Stimulated activated CD4-positive, alpha-beta T cell treated with anti-CD3 and anti-CD28 coated beads, TNF-alpha, amount 100 ng/mL, for 1 hour (primary cell): ENCODE measurements around the gene PLA2G12A.
A peak's percentile ranks its signal among the peaks of the same experiment; 100 is the strongest.

ENCODE experiments used
- DNase-seq, 3 donors: peaks; one replicate each; pipeline ENCODE4 v3.0.0-alpha.2; 2020; ENCODE audit warnings: low read depth in 3 of 3, low spot score in 1 of 3

Gene PLA2G12A

GRCh38 chr4:109729117-109729717 lies 653 bp downstream of the PLA2G12A start:
- no peak for DNase-seq

GRCh38 chr4:109728385-109728784 lies 1.5 kb downstream of the PLA2G12A start:
- no peak for DNase-seq

GRCh38 chr4:109723110-109723509 lies 6.8 kb downstream of the PLA2G12A start:
- DNase-seq: no peak

- no peak for DNase-seq
These were observed 7.5 kb downstream of the PLA2G12A start for GRCh38 chr4:109722357-109722756.

- DNase-seq: no peak
These were observed 8.8 kb downstream of the PLA2G12A start for GRCh38 chr4:109721033-109721432.

GRCh38 chr4:109719604-109720003 lies 10.3 kb downstream of the PLA2G12A start:
- no peak for DNase-seq

GRCh38 chr4:109718759-109719158 lies 11.1 kb downstream of the PLA2G12A start:
- DNase-seq: no peak

GRCh38 chr4:109713500-109713899 lies 16.4 kb downstream of the PLA2G12A start:
- no peak for DNase-seq

GRCh38 chr4:109708990-109709389 lies 20.9 kb downstream of the PLA2G12A start:
- DNase-seq: no peak

GRCh38 chr4:109708435-109708834 lies 21.4 kb downstream of the PLA2G12A start:
- DNase-seq: no peak

GRCh38 chr4:109703664-109704361 lies 26.1 kb downstream of the PLA2G12A start:
- no peak for DNase-seq

GRCh38 chr4:109702950-109703663 lies 26.8 kb downstream of the PLA2G12A start, which contains the start of gene CASP6:
CASP6 (minus strand) TSS chr4:109703445; CDS start chr4:109703395, 50 bp downstream.
- peak; percentile 31 to 52 (median 46) for DNase-seq

- DNase-seq: no peak
These were observed 28.1 kb downstream of the PLA2G12A start for GRCh38 chr4:109701566-109702410.

- no peak for DNase-seq
These were observed 30.2 kb downstream of the PLA2G12A start for GRCh38 chr4:109699553-109700225.

GRCh38 chr4:109698656-109699055 lies 31.2 kb downstream of the PLA2G12A start:
- no peak for DNase-seq

- DNase-seq: no peak
These were observed 38.4 kb downstream of the PLA2G12A start for GRCh38 chr4:109691411-109691920.

- DNase-seq: no peak
These were observed 39.0 kb downstream of the PLA2G12A start for GRCh38 chr4:109690690-109691410.

GRCh38 chr4:109684727-109685126 lies 45.1 kb downstream of the PLA2G12A start:
- DNase-seq: no peak

GRCh38 chr4:109683621-109684253 lies 46.1 kb downstream of the PLA2G12A start:
- DNase-seq: no peak
